Loucy (cell line): ENCODE measurements around the gene RALGPS2.

Source experiments
- H2AFZ ChIP-seq: fragments of 200-600 bp; sonication (generic); 2 replicates; pipeline ENCODE4 v1.6.0; 2016; ENCODE audit warnings: antibody characterized with exemption, mild to moderate bottlenecking, low read length, moderate library complexity
- H3F3A ChIP-seq: fragments of 200-600 bp; 2 replicates; pipeline ENCODE4 v1.6.0; 2016; ENCODE audit warnings: antibody characterized with exemption, low read depth, mild to moderate bottlenecking
- H3K27me3 ChIP-seq: fragments of 200-600 bp; sonication (generic); 2 replicates; pipeline ENCODE4 v1.6.1; 2014; ENCODE audit warnings: low read length, mild to moderate bottlenecking; ENCODE audit not compliant: insufficient read depth, poor library complexity, severe bottlenecking
- H3K36me3 ChIP-seq: fragments of 200-600 bp; sonication (generic); 2 replicates; pipeline ENCODE4 v1.6.1; 2016; ENCODE audit warnings: low read length; ENCODE audit not compliant: insufficient read depth
- H3K4me1 ChIP-seq: fragments of 200-600 bp; sonication (generic); 2 replicates; pipeline ENCODE4 v1.5.1; 2014; ENCODE audit warnings: low read length, mild to moderate bottlenecking; ENCODE audit not compliant: insufficient read depth, poor library complexity, severe bottlenecking
- H3K4me2 ChIP-seq: fragments of 200-600 bp; sonication (generic); 2 replicates; pipeline ENCODE4 v1.6.0; 2014; ENCODE audit warnings: antibody characterized with exemption, low read length, low read depth, mild to moderate bottlenecking; ENCODE audit not compliant: poor library complexity, severe bottlenecking
- H3K4me3 ChIP-seq: fragments of 200-600 bp; sonication (generic); 2 replicates; pipeline ENCODE4 v1.5.1; 2014; ENCODE audit warnings: low read length, mild to moderate bottlenecking, mixed read lengths; ENCODE audit not compliant: poor library complexity, severe bottlenecking
- H3K79me2 ChIP-seq: fragments of 200-600 bp; sonication (generic); 2 replicates; pipeline ENCODE4 v1.6.1; 2014; ENCODE audit warnings: low read length; ENCODE audit not compliant: insufficient read depth
- H3K9ac ChIP-seq: fragments of 200-600 bp; sonication (generic); 2 replicates; pipeline ENCODE4 v1.6.0; 2014; ENCODE audit warnings: mild to moderate bottlenecking, low read depth, low read length, moderate library complexity; ENCODE audit not compliant: poor library complexity, severe bottlenecking
- H3K9me2 ChIP-seq: fragments of 200-600 bp; sonication (generic); replicated peaks from 2 replicates; pipeline ENCODE4 v1.6.1; 2016; ENCODE audit warnings: low read depth, low read length, mixed read lengths
- H3K9me3 ChIP-seq: fragments of 200-600 bp; sonication (generic); 2 replicates; pipeline ENCODE4 v1.6.1; 2014; ENCODE audit warnings: mild to moderate bottlenecking, antibody characterized with exemption, low read length, low read depth; ENCODE audit not compliant: insufficient read depth
- H4K20me1 ChIP-seq: fragments of 200-600 bp; sonication (generic); 2 replicates; pipeline ENCODE4 v1.6.0; 2014; ENCODE audit warnings: antibody characterized with exemption, low read length, mild to moderate bottlenecking; ENCODE audit not compliant: insufficient read depth, poor library complexity, severe bottlenecking
- CTCF ChIP-seq: fragments of 200-600 bp; sonication (generic); conservative IDR thresholded peaks from 2 replicates; pipeline ENCODE4 v1.5.1; 2014; ENCODE audit warnings: mild to moderate bottlenecking, antibody characterized with exemption, low read length
- EZH2phosphoT487 ChIP-seq: fragments of 200-600 bp; IDR thresholded peaks from 2 replicates; pipeline ENCODE4 v1.6.1; 2018; ENCODE audit warnings: antibody characterized with exemption, mild to moderate bottlenecking, moderate library complexity, borderline replicate concordance

RALGPS2 gene

GRCh38 chr1:178796013-178796412, 71.0 kb downstream of the RALGPS2 start:
- no peak overlapping the region for H3K4me2 ChIP-seq
- no peaks in the 10 kb centered on the region for H3K79me2 ChIP-seq

GRCh38 chr1:178797590-178797989, 72.5 kb downstream of the RALGPS2 start:
- Histone ChIP-seq H3K36me3 (no peaks in the 10 kb centered on the region), H3K27me3 (no peaks in the 10 kb centered on the region), H3K79me2 (no peaks in the 10 kb centered on the region), H3K9me2 (no peaks in the 10 kb centered on the region), H3K4me2 (no peak overlapping the region), H3K9me3 (no peaks in the 10 kb centered on the region), H3F3A (no peaks in the 10 kb centered on the region), H2AFZ (no peak overlapping the region), H4K20me1 (no peaks in the 10 kb centered on the region), H3K4me3 (no peak overlapping the region), H3K9ac (no peak overlapping the region), H3K4me1 (no peaks in the 10 kb centered on the region)
- TF ChIP-seq CTCF (no peak), EZH2phosphoT487 (no peak)

More at GRCh38 chr1:178796013-178796412, 71.0 kb downstream of the RALGPS2 start:
- H3K36me3 ChIP-seq, result no peaks in the 10 kb centered on the region
- H3K9me2 ChIP-seq, result no peaks in the 10 kb centered on the region
- H3K27me3 ChIP-seq, result no peaks in the 10 kb centered on the region
- no peaks in the 10 kb centered on the region for H3K4me1 ChIP-seq
- no peaks in the 10 kb centered on the region for H3K9me3 ChIP-seq
- no peak overlapping the region for H3K4me3 ChIP-seq
- H4K20me1 ChIP-seq, result no peaks in the 10 kb centered on the region
- no peak overlapping the region for H3K9ac ChIP-seq
- no peak for TF ChIP-seq CTCF
- no peak for TF ChIP-seq EZH2phosphoT487
- no peaks in the 10 kb centered on the region for H3F3A ChIP-seq
- H2AFZ ChIP-seq, result no peak overlapping the region

GRCh38 chr1:178798232-178798861, 73.3 kb downstream of the RALGPS2 start:
- Histone ChIP-seq H2AFZ (no peak overlapping the region), H3K9ac (no peak overlapping the region), H3K36me3 (no peaks in the 10 kb centered on the region), H3F3A (no peaks in the 10 kb centered on the region), H3K79me2 (no peaks in the 10 kb centered on the region), H4K20me1 (no peaks in the 10 kb centered on the region), H3K27me3 (no peaks in the 10 kb centered on the region), H3K9me3 (no peaks in the 10 kb centered on the region), H3K9me2 (no peaks in the 10 kb centered on the region), H3K4me3 (no peak overlapping the region), H3K4me2 (no peak overlapping the region), H3K4me1 (no peaks in the 10 kb centered on the region)
- TF ChIP-seq EZH2phosphoT487 (no peak), CTCF (no peak)
